GM10847 (cell line): ENCODE results near the gene LPP.

ENCODE experiments used
- POLR2A ChIP-seq: IDR thresholded peaks from 2 replicates; pipeline ENCODE4 v1.6.1; 2011; ENCODE audit not compliant: insufficient read length; ENCODE audit errors: extremely low read depth

Gene LPP

DNA sequence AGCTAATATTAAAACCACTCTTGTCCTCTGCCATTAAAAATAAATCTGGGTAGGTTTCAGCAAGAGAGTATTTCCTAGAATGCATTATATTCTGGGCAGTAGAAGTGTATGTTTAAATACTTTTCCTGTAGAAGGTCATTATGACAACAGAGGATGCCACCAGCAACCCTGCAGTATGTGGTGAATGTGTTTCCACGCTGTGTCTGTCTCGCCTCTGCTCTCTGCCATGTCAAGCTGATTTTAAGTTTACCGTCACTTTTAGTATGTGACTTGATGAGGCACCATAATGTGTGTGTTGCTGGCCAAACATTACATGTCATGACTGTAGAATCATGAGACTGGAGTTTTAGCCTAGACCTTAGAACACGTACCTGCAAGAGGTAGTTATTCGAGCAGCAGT, 211.2 kb downstream of the LPP start:
- no peak for TF ChIP-seq POLR2A

DNA sequence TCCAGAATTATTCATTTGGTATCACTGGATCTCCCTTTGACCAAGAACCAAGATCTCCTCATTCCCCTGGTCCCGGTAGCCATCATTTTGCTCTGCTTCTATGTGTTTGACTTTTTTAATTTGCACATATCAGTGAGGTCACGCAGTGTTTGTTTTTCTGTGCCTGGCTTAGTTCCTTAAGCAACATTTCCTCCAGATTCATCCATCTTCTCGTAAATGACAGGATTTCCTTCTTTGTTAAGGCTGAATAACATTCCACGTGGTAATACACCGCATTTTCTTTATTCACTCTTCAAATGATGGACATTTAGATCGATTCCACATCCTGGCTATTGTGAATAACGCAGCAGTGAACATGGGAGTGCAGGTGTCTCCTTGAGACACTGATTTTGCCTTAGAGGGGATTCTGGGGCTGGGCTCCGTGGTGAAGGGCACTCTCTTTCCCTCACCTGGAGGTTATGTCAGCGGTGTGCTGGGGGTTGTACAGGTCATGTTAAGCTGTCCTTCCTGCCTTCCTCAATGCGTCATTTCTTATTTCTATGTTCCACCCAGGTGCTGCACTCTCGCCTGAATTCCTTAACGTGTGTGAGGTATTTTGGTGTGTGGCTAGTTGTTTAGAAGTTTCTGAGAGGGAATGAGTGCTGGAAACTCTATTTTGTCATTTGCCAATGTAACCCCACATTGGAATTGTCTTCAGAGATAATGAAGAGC, 212.2 kb downstream of the LPP start:
- no peak for TF ChIP-seq POLR2A

DNA sequence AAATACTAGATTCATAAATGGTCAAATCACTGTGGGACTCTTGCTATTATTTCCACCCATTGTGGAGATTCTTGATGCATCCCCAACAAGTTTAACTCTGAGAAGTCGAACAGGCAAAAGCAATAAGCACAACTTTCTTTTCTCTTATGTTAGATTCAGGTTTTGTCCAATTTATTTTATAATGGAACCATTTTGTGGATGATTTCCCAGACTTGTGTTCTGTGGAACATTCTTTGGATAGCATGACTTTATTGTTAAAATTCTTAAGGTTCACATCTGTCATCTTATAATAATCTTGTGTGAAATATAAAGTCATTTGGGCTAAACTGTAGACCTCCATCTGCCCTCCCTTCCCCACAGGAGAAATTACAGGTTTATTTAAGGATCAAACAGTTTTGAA, 213.7 kb downstream of the LPP start:
- TF ChIP-seq POLR2A = no peak

DNA sequence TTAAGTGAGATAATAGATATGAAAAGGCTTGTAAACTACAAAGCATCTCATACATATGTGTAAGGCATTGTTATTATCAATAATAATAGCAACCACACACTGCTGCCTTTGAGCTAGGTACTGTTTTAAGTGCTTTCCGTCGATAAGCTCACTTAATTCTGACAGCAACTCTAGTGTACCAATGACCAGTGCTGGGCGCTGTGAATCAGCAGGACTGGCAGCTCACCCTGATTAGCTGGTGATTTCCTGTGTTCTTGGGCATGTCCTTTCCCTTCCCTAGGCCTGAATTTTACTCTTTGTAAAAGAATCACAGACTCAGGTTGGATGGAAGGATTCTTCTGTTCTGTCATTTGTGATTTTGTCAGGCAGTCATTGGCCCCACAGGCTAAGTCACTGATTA, 215.6 kb downstream of the LPP start:
- TF ChIP-seq POLR2A = no peak

DNA sequence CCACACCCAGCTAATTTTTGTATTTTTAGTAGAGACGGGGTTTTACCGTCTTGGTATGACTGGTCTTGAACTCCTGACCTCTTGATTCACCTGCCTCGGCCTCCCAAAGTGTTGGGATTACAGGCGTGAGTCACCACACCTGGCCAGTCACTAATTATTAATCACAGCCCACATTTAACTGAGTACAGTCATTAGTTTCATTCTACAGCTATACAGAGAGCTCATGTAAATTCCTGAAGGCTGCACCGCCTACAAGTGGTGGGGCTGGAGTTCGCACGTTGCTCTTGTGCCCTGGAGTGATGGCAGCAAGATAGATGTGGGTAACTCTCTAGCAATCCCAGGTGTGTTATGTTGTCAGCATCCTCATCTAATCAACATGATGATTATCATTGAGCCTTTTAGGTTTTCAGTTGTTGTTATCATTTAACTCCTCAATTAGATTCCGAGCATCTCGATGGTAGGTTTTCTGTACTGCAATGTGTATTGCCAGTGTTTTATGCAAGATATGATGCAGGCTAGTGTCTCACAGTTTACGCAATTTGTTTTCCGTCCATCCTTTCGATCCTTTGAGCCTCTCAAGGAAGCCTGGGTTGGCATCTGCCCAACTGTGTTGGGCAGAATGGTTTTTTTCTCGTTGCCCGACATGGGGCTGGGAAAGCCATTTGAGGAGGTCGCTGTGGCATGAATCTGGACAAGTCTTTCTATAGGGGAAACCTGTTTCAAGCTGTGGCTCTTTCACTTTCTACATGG, 216.3 kb downstream of the LPP start:
- TF ChIP-seq POLR2A = no peak

DNA sequence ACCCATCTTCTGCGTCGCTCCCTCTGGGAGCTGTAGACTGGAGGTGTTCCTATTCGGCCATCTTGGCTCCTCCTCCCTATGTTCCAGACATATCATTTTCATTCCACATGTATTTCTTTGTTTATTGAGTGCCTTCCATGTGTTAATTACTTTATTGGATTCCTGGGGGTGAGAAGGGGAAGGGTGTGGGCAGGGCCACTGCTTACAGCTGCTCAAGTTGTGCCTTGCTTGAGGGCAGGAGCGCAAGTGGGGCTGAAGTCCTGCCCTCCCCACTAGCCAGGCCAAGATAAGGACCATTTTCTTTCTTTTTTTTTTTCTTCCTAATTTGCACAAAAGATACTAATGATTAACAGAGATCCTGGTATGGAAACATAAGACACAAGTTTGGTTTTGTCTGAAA, 224.8 kb downstream of the LPP start:
- no peak for TF ChIP-seq POLR2A

DNA sequence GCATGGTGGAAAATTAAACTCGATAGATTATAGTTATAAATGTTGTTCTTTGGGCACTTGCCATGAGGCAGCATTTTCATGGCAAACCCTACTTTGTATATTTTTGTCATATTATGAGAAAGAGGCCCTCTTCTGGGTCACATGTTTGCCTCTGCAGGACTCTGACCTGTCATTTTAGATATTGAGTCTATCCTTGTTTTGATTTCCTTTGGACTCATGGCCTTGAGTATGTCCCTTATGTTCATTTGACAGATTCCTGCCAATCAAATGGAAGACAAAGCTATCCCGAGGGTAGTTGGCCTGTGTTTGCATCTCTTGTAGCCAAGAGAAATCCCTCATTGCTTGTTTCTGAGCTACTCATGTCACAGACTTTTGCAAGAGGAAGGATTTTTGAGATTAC, 226.3 kb downstream of the LPP start:
- no peak for TF ChIP-seq POLR2A

DNA sequence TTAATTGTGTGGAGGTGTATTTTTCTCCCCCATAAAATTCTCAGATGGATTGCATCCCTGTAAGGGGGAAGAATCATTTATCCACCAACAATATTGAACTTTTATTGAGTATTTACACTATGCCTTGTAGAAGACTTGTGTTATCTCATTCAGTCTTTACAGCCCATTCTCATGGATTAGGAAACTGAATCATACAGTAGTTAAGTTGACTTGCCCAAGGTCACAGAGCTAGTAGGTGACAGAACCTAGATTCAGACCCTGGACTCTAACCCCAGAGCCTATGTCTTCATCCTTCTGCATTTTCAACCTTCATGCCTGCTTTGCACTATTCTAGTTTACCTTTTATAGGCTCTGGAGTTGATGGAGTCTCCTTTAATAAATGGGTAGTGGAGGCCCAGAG, 226.8 kb downstream of the LPP start:
- no peak for TF ChIP-seq POLR2A

DNA sequence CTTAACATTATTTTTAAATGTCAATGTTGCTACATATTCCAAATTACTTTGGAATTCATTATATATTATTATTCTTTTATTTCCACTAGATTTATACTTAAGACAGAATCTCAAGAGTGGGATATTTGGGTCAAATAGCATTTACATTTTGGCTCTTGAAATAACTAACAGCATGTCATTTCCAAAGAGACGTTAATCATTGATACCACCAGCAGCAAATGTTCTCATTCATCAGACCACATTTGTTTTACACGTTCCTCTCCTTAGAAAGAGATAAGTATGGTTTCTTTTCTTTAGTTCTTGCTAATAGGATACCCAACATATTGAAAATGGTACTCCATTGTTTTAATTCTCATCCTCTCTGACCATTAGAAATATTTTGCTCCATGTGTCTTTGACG, 229.8 kb downstream of the LPP start:
- no peak for TF ChIP-seq POLR2A

DNA sequence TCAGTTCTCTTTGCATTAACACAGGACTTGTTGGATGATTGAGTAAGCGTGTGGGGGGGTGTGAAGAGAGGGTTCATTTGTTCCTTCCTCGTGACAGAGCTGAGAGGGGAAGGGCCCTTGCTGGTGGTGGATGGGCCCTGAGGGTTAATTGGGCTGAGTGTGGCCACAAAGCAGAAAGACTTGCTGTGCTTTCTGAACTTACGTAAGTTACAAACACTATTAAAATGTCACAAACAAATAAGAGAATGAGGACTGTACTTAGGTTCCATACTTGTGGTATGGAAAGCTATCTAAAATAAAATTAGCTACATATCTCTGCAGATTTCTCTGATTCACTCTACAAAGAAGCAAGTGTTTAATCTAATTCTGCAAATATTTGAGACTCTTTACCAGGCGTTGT, 231.3 kb downstream of the LPP start:
- no peak for TF ChIP-seq POLR2A

DNA sequence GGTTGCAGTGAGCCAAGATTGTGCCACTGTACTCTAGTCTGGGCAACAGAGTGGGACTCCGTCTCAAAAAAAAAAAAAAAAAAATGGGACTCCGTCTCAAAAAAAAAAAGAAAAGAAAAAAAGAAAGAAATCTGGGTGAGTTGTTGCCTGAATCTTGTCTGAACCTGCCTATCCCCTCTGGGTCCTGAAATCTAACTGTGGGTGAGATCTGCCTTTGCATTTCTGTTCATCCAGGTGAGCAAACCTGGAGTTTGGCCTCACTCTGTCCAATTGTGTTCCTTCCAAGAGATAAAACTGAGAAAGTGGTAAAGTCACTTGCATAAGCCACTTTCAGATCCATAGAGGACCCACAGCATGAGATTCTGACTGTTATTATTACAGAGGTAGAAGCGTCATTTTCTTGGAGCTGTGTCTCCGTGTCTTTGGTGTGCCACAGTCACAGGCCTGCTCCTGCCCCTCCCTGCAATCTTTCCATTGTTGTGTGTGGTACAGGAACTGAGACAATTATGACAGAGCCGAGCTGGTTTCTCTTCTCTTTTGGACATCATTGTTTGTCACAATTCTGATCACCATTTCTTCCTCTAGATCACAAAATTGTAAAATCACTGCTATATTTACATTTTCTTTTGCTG, 235.9 kb downstream of the LPP start:
- TF ChIP-seq POLR2A = no peak

DNA sequence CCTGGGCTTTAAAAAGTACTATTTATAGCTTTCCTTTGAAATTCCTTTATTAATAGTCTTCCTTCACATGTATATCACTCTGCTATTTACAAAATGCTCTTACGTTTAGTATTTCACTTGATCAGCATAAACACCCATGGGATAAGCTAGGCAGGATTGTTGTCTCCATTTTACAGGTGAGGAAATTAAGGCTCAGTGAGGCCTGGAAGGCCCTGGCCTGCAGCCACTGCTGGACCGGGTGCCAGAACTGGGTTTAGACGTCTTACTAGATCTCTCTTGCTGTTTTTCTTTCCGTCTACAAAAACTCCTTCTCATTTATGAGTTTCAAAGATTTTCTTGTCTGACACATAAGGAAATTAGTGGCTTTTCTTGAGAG, 236.4 kb downstream of the LPP start:
- no peak for TF ChIP-seq POLR2A

DNA sequence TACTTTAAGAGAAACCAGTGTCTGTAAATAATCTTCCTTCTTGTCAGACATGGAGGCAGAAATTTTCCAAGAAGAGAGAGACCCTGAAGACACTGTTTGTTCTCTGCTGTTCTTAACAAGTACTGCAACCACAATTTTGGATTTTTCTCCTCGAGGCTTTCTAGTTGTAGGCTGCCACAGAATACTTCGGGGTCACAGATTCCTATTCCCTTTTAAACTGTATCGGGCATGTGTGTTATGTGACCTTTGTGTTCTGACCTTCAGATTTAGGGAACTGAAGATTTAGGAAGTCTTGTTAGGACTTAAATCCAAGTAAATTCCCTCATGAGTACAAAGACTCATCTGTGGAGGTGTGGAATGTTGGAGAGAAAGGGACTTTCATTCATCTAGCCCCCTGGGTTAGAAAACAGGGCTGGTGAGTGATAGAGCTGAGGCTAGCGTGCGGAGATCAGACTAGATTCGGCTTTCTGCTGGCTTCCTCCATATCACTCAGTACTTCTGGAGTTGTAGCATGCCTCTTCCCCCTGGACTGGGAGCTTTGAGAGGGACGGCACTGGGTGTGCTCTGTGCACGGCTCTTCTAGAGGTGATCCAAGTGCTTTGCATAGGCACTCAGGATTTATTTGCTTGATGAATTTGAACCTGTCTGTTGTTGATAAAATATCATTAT, 237.0 kb downstream of the LPP start:
- TF ChIP-seq POLR2A = no peak

DNA sequence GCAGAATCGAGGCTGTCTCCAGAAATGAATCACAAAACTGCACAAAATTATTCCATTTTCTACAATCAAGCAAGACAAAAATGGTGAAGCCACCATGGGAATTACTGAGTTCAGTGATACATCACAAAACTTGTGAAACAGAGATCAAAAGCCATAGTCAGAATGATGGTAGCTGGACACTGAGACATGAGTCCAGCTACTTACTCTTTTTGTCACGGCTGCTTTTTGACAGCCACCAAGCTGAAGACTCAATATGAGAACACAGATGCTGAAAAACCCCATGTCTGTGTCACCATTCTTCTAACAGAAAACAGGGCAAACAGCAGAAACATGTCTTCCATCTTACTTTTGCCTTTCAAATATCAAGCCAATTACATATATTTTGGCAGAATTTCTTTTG, 237.6 kb downstream of the LPP start:
- no peak for TF ChIP-seq POLR2A

DNA sequence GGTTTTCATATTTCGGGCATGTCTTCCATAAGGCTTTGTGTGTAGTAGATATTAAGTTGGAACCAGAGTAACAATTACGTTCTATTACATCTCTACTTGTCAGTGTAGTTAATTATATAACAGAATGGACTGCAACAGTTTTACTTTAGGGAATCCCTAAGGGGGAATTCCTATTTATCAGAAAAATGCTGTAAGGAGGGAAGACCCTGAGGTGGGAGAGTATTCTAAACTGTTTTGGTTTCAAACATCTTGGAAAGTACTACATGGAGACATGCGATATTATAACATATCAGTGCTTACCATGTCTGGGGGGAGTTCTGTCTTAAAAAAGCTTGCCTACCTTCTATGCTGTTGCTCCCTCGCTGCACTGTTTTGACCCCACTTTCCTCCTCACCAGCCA, 238.1 kb downstream of the LPP start:
- TF ChIP-seq POLR2A = no peak

DNA sequence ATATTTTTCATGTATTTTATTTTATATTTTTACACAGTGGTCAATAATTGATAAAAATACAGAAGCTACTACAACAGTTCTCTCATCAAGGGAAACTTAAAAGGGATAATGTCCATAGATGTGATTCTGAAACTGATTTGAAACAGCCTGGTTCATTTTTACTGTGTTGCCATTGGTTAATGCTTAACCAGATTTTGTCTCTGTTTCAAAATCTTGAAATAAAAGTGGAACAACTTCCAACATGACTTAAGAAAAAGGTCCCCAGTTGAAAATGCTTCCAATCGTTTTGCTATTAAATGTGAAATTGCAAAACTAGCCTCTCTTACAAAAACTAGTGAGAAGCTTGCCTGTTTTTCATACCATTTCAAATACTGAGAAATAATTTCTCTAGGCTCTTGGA, 240.7 kb downstream of the LPP start:
- TF ChIP-seq POLR2A = no peak
